GM19025 (cell line): ENCODE results near the gene FOXL2.

Experiments
- ATAC-seq: cut with Tn5 transposase; IDR thresholded peaks from one replicate; pipeline ENCODE4 v1.9.1; 2021; ENCODE audit warnings: mild to moderate bottlenecking, low read depth, moderate library complexity; ENCODE audit not compliant: unreplicated experiment

The FOXL2 gene

GRCh38 chr3:138899351-138899991 lies 47.5 kb downstream of the FOXL2 start:
- no peak for ATAC-seq

- ATAC-seq, result no peak
These were observed 48.2 kb downstream of the FOXL2 start for GRCh38 chr3:138898708-138899107.

- no peak for ATAC-seq
These were observed 48.6 kb downstream of the FOXL2 start for GRCh38 chr3:138898301-138898700.
